Measurements from ENCODE around the gene BBOX1.

Gene BBOX1

GRCh38 chr11:27055065-27055682 lies 14.6 kb downstream of the BBOX1 start:
- H3K27ac ChIP-seq = no peak overlapping the region
- no peak for TF ChIP-seq ZFX (IDR thresholded peaks at IDR 0.05; ENCODE audit: borderline replicate concordance)
- TF ChIP-seq, protein P1, sequence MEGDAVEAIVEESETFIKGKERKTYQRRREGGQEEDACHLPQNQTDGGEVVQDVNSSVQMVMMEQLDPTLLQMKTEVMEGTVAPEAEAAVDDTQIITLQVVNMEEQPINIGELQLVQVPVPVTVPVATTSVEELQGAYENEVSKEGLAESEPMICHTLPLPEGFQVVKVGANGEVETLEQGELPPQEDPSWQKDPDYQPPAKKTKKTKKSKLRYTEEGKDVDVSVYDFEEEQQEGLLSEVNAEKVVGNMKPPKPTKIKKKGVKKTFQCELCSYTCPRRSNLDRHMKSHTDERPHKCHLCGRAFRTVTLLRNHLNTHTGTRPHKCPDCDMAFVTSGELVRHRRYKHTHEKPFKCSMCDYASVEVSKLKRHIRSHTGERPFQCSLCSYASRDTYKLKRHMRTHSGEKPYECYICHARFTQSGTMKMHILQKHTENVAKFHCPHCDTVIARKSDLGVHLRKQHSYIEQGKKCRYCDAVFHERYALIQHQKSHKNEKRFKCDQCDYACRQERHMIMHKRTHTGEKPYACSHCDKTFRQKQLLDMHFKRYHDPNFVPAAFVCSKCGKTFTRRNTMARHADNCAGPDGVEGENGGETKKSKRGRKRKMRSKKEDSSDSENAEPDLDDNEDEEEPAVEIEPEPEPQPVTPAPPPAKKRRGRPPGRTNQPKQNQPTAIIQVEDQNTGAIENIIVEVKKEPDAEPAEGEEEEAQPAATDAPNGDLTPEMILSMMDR (IDR thresholded peaks at IDR 0.05) = no peak

DNA sequence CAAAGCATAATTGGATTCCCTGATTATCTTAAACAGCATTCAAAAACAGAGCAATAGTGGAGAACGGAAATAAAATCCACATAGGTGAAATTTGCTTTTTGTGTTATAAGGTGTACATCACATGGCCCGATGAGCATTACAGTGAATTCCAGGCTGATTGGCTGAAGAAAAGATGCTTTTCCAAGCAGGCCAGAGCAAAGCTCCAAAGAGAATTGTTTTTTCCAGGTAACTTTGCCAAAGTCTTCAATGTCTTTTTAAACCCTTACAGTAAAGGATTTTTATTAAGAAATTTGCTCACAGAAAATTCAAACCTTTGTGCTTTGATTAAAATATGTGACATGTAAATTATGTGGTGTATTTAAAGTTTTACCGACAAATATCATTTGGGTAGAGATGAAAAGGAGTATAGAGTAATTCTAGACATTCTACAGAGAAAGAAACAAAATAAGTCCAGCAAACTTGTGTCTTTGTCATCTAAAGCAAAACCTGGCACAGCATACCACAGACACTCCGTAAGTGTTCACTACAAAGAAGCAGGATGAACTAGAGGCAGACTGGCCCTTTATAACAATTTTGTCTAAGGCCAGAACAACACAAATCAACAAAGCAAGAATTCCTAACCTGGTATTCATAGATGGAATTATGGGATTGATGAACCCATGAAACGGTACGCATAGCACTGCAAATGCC lies 16.6 kb downstream of the BBOX1 start:
- no peak for TF ChIP-seq ZFX (IDR thresholded peaks at IDR 0.05; ENCODE audit: borderline replicate concordance)
- no peak overlapping the region for H3K27ac ChIP-seq

DNA sequence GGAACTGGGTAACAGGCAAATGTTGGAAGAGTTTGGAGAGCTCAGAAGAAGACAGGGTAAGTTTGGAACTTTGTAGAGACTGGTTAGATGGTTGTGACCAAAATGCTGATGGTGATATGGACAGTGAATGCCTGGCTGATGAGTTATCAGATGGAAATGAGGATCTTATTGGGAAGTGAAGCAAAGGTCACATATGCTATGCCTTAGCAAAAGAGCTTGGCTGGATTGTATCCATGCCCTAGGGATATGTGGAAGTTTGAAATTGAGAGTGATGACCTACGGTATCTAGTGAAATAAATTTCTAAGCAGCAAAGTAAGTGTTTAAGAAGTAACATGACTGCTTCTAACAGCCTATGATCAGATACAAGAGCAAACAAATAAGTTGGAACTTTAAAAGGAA lies 17.8 kb downstream of the BBOX1 start:
- no peak overlapping the region for H3K27ac ChIP-seq
- TF ChIP-seq, protein P1 (IDR thresholded peaks at IDR 0.05) = no peak
- TF ChIP-seq ZFX (IDR thresholded peaks at IDR 0.05; ENCODE audit: borderline replicate concordance) = no peak

GRCh38 chr11:27059431-27059830 lies 18.8 kb downstream of the BBOX1 start:
- no peak overlapping the region for H3K27ac ChIP-seq
- TF ChIP-seq, protein P1 (IDR thresholded peaks at IDR 0.05) = no peak
- TF ChIP-seq ZFX (IDR thresholded peaks at IDR 0.05; ENCODE audit: borderline replicate concordance) = no peak

GRCh38 chr11:27060816-27061460 lies 20.3 kb downstream of the BBOX1 start:
- TF ChIP-seq ZFX (IDR thresholded peaks at IDR 0.05; ENCODE audit: borderline replicate concordance) = no peak
- TF ChIP-seq, protein P1 (IDR thresholded peaks at IDR 0.05) = no peak
- no peak overlapping the region for H3K27ac ChIP-seq

DNA sequence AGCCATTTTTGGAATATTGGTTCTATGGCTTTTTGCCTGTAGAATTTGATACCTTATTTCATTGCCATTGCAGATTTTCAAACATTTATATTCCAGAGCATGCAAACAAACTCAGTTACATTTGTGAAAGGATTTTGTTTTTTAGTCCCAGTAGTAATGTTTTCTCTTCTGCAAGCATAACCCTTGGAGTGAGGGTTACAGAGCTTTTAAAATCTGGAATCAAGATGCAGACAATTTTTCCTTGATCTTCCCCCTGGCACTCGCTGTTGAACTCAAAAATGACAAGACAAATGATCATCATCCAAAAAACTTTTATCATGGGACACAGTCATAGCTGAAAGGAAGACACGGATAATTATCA lies 20.8 kb downstream of the BBOX1 start:
- no peak overlapping the region for H3K27ac ChIP-seq
- no peak for TF ChIP-seq ZFX (IDR thresholded peaks at IDR 0.05; ENCODE audit: borderline replicate concordance)
- TF ChIP-seq, protein P1 (IDR thresholded peaks at IDR 0.05) = no peak

DNA sequence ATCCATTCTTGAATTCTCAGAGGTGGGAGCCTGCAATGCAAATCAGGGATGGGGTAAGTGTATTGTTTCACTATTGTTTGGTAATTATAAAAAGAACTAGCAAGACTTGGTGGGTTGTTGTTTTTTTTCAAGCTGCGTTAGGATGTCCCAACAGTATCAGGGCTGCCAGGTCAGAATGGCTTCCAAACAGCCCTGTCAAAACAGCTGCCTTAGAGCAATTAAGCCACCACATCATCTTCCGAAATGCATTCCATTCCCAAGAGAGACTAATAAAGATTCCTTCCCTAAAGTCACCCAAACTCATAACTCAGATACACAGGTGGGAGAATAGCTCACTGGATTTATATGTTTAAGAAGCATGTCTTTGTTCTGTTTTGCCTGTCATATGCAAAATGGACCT lies 23.5 kb downstream of the BBOX1 start:
- H3K27ac ChIP-seq = no peak overlapping the region
- TF ChIP-seq, protein P1 (IDR thresholded peaks at IDR 0.05) = no peak
- no peak for TF ChIP-seq ZFX (IDR thresholded peaks at IDR 0.05; ENCODE audit: borderline replicate concordance)
